ENCODE results near the gene ATP10A. TPM values are rescaled to one million over a fixed set of nuclear protein-coding genes. Genes with fewer than 3 reads are reported as not detected.

Gene ATP10A
- total RNA-seq, 3 donors from 2014 or later = 6.4 to 17.4 (median 7.2) TPM

DNA sequence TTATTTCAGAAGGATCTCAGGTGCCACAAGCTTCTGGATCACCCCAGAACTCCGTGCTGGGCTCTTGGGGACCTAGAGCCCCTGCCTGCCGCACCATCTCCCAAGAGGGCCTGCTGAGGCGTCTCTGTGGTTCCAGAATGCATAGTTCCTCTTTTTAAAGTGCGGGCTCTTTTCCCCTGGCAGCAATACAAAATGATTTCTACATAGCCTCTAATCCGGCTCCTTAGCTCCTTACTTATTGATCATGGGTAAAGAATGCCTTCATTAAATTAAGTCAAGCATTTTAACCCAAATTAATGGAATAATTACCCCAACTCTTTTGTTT, 121.9 kb downstream of the ATP10A start:
- no peak for DNase-seq (ENCODE audit: low spot score in 2 of 2)
- Histone ChIP-seq H3K4me1 (no peaks in the 10 kb centered on the region), H3K9me3 (no peaks in the 10 kb centered on the region), H3K27ac (no peak overlapping the region), H3K4me3 (no peak overlapping the region), H3K27me3 (no peaks in the 10 kb centered on the region), H3K36me3 (no peaks in the 10 kb centered on the region)
- TF ChIP-seq, protein P1, sequence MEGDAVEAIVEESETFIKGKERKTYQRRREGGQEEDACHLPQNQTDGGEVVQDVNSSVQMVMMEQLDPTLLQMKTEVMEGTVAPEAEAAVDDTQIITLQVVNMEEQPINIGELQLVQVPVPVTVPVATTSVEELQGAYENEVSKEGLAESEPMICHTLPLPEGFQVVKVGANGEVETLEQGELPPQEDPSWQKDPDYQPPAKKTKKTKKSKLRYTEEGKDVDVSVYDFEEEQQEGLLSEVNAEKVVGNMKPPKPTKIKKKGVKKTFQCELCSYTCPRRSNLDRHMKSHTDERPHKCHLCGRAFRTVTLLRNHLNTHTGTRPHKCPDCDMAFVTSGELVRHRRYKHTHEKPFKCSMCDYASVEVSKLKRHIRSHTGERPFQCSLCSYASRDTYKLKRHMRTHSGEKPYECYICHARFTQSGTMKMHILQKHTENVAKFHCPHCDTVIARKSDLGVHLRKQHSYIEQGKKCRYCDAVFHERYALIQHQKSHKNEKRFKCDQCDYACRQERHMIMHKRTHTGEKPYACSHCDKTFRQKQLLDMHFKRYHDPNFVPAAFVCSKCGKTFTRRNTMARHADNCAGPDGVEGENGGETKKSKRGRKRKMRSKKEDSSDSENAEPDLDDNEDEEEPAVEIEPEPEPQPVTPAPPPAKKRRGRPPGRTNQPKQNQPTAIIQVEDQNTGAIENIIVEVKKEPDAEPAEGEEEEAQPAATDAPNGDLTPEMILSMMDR (IDR thresholded peaks at IDR 0.05) = no peak
- no peak for TF ChIP-seq POLR2AphosphoS5 (IDR thresholded peaks at IDR 0.05)
- TF ChIP-seq POLR2A (IDR thresholded peaks at IDR 0.05) = no peak
- intact Hi-C loops (cut with DNase I; ENCODE audit: low total_unique reads) = loop anchor here (5.0 kb wide), 1 partner anchor 36 kb away; no protein-coding TSS in a partner anchor

DNA sequence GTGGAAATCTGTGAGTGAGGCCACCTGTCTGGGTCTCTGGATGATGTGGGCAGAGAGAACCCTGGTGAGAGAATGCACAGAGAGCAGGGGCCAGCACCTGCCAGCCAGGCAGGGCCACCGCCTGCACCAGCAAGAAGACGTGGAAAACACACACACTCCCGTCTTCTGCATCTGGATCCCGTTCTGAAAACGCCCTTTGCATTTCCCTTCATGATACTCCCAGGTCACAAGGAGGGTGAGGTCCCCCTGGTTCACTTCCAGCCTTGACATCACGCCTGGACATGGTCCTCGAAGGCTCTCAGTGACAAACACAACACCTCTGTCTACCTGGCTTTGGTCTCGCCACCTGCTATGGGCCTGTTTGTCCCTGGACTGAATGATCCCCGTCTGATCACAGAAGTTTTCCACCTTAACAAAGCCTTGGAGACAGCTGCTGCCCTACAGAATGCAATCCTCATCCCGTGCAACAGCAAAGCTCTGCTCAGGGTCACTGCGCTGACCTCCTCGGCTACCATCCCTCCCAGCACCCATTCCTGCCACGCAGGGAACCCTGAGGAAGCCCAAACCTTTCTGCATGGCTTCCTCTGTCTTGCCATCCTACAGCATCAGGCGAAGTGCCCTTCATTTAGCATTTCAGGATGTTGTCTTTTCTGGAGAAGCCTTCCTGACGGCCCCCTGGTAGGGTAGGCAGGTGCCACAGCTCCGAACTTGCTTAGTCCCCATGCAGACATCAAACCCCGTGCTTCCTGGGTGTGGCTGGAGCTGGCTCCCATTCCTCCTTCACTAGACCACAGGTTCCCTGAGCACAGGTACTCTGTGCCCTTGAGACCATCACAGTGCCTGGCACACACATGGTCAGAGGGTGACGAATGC, 122.5 kb downstream of the ATP10A start:
- Histone ChIP-seq H3K4me3 (no peak overlapping the region), H3K4me1 (no peaks in the 10 kb centered on the region), H3K27me3 (no peaks in the 10 kb centered on the region), H3K9me3 (no peaks in the 10 kb centered on the region), H3K27ac (no peak overlapping the region), H3K36me3 (no peaks in the 10 kb centered on the region)
- intact Hi-C loops (cut with DNase I; ENCODE audit: low total_unique reads) = loop anchor here (5.0 kb wide), 1 partner anchor 37 kb away; no protein-coding TSS in a partner anchor
- TF ChIP-seq, protein P1 (IDR thresholded peaks at IDR 0.05) = no peak
- no peak for TF ChIP-seq POLR2AphosphoS5 (IDR thresholded peaks at IDR 0.05)
- DNase-seq (ENCODE audit: low spot score in 2 of 2) = no peak

DNA sequence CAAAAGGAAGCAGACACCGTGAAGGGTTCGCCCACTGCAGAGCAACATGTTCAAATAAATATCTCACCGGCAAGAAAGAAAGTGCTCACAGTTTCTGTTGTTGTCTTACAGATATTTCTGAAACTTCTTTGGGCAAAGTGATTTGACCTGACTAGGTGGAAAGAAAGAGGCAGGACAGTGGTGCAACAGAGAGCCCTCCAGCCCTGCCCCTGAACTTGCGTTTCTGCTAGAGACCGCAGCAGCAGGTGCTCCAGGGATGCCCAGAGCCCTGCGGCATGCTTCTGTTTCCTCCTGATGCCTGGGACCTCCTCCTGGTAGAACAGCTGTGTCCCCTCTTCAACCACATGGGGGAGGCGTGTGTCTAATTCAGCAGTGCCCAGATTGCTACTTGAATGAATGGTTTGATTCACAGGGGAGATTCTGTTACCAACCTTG, 123.4 kb downstream of the ATP10A start:
- DNase-seq (ENCODE audit: low spot score in 2 of 2) = no peak
- TF ChIP-seq POLR2A (IDR thresholded peaks at IDR 0.05) = no peak
- H3K4me1 ChIP-seq = no peaks in the 10 kb centered on the region
- no peak overlapping the region for H3K27ac ChIP-seq
- no peaks in the 10 kb centered on the region for H3K9me3 ChIP-seq
- no peaks in the 10 kb centered on the region for H3K36me3 ChIP-seq
- no peaks in the 10 kb centered on the region for H3K27me3 ChIP-seq
- intact Hi-C loops (cut with DNase I; ENCODE audit: low total_unique reads) = loop anchor here (5.0 kb wide), 1 partner anchor 38 kb away; no protein-coding TSS in a partner anchor
- no peak overlapping the region for H3K4me3 ChIP-seq

DNA sequence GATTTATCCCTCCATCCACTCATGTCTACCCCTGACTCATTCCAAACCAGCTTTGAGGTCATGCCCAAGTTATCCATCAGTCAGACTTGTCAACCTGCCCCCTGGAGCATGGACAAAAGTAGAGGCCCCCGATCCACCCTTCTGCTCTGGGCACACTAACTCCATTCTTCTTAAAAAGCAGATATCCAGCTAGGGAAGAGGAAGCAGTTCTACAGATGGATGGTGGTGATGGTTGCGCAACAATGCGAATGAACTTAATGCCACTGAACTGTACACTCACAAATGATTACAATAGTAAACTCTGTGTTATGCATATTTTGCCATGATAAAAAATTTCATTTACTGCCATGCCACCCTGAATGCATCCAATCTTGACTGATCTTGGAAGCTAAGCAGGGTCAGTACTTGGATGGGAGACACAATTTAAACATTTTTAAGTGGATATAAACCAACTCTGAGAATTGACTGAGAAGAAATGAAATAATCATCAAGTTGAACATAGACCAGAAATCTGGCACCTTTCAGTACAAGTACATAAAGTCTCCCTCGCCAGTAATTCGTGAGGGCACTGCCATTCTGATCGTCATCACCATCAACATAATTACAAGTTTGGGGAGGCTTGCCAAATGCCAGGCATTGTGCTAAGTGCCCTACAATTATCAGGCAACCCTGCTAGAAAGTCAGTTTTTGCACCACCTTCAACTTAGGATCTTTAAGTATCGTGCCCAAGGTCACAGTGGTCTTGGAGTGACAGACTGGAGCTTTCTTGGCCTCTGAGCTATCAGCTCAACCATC, 124.8 kb downstream of the ATP10A start:
- H3K27me3 ChIP-seq = no peaks in the 10 kb centered on the region
- intact Hi-C loops (cut with DNase I; ENCODE audit: low total_unique reads) = no loop called here
- no peaks in the 10 kb centered on the region for H3K36me3 ChIP-seq
- H3K27ac ChIP-seq = no peak overlapping the region
- H3K4me1 ChIP-seq = no peaks in the 10 kb centered on the region
- no peak for DNase-seq (ENCODE audit: low spot score in 2 of 2)
- no peak overlapping the region for H3K4me3 ChIP-seq
- no peak for TF ChIP-seq POLR2AphosphoS5 (IDR thresholded peaks at IDR 0.05)
- TF ChIP-seq POLR2A (IDR thresholded peaks at IDR 0.05) = no peak
- TF ChIP-seq, protein P1 (IDR thresholded peaks at IDR 0.05) = no peak
- no peaks in the 10 kb centered on the region for H3K9me3 ChIP-seq

DNA sequence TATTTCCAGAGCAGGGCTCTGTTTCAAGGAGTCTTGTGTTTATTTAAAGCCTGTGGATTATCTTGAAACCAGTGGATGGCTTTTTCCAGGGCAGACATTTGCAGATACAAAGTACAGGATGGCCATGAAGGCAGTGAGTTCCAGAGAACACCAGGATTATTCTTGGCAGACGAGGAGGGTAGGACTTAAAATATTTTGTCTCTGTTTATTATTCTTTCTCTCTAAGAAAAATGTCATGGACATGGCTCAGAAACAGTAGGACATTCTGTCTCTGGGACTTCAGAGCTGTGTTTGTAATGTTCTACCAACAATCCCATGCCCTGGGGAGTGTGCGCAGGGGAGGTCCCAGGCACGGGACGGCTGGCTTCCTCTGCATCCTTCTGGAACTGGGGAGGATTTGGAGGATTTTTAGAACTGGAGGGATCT, 125.9 kb downstream of the ATP10A start:
- Histone ChIP-seq H3K9me3 (no peaks in the 10 kb centered on the region), H3K27ac (no peak overlapping the region), H3K4me1 (no peaks in the 10 kb centered on the region), H3K27me3 (no peaks in the 10 kb centered on the region), H3K4me3 (no peak overlapping the region), H3K36me3 (no peaks in the 10 kb centered on the region)
- intact Hi-C loops (cut with DNase I; ENCODE audit: low total_unique reads) = no loop called here
- TF ChIP-seq POLR2AphosphoS5 (IDR thresholded peaks at IDR 0.05) = no peak
- TF ChIP-seq, protein P1 (IDR thresholded peaks at IDR 0.05) = no peak
- no peak for DNase-seq (ENCODE audit: low spot score in 2 of 2)
